Kidney epithelial cell (primary cell): ENCODE data around the gene PRKAR1B. TPM values are rescaled to one million over a fixed set of nuclear protein-coding genes. Genes with fewer than 3 reads are reported as not detected.
A peak's percentile ranks its signal among the peaks of the same experiment; 100 is the strongest.

Experiments used
- DNase-seq: peaks from one replicate; pipeline ENCODE4 v3.0.0-alpha.2; 2010; ENCODE audit warnings: low read depth
- H3K27me3 ChIP-seq: 2 replicates; pipeline ENCODE4 v1.6.0; 2011; ENCODE audit warnings: low read length; ENCODE audit not compliant: control insufficient read depth, insufficient read depth
- H3K36me3 ChIP-seq: 2 replicates; pipeline ENCODE4 v1.5.1; 2011; ENCODE audit warnings: low read length; ENCODE audit not compliant: control insufficient read depth, insufficient read depth
- H3K4me3 ChIP-seq: 2 replicates; pipeline ENCODE4 v1.5.1; 2011; ENCODE audit warnings: low read depth, mild to moderate bottlenecking, control low read depth, low read length
- CTCF ChIP-seq: IDR thresholded peaks from 2 replicates; pipeline ENCODE4 v1.5.1; 2011; ENCODE audit warnings: mild to moderate bottlenecking, moderate library complexity, low read length, control low read depth, inconsistent platforms; ENCODE audit not compliant: insufficient read depth, poor library complexity, severe bottlenecking
- total RNA-seq: library from RNA; depleted of rRNA; stranded (reverse); fragments of >200 nt; gene quantifications from 2 replicates; pipeline ENCODE4 v1.2.3, GENCODE V29; 2015

Gene PRKAR1B
- total RNA-seq, 1 donor from 2014 or later = 23.8 TPM

DNA sequence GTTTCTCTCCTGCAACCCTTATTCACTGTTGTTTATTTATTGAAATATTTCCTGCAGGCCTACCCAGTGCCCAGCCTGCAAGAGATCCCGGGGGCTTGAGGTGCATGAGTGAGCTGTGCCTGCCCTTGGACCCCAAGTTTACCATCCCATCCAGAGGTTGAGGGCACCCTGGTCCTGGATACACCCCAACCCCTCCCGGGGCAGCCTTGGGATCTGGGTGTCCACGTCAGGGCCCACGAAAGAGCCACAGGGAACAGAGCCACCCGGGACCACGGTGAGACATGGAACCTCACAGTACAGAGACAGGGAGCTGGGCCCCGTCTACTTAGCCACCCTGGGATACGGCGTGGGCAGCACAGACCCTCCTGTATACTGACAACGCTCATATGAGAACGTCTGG is 178.7 kb downstream of the PRKAR1B start:
- DNase-seq = no peak
- Histone ChIP-seq H3K4me3 (no peak overlapping the region), H3K36me3 (no peaks in the 10 kb centered on the region), H3K27me3 (peaks cover 8% of the 10 kb centered on the region)
- no peak for TF ChIP-seq CTCF

- no peak for TF ChIP-seq CTCF
- Histone ChIP-seq H3K27me3 (no peaks in the 10 kb centered on the region), H3K4me3 (no peak overlapping the region), H3K36me3 (no peaks in the 10 kb centered on the region)
- no peak for DNase-seq
Observed at GRCh38 chr7:545470-545869, 181.6 kb downstream of the PRKAR1B start.

GRCh38 chr7:544338-545221 is 182.5 kb downstream of the PRKAR1B start:
- no peaks in the 10 kb centered on the region for H3K27me3 ChIP-seq
- TF ChIP-seq CTCF = no peak
- no peaks in the 10 kb centered on the region for H3K36me3 ChIP-seq
- no peak overlapping the region for H3K4me3 ChIP-seq
- DNase-seq = no peak

- no peaks in the 10 kb centered on the region for H3K36me3 ChIP-seq
- H3K4me3 ChIP-seq = no peak overlapping the region
- DNase-seq = no peak
- TF ChIP-seq CTCF = no peak
- no peaks in the 10 kb centered on the region for H3K27me3 ChIP-seq
Observed at GRCh38 chr7:543501-544337, 183.4 kb downstream of the PRKAR1B start.

GRCh38 chr7:542713-543500 is 184.2 kb downstream of the PRKAR1B start:
- no peak overlapping the region for H3K4me3 ChIP-seq
- peak; percentile 82 for DNase-seq
- no peak for TF ChIP-seq CTCF

More at GRCh38 chr7:542713-543500, 184.2 kb downstream of the PRKAR1B start:
- Histone ChIP-seq H3K36me3 (no peaks in the 10 kb centered on the region), H3K27me3 (no peaks in the 10 kb centered on the region)
